ENCODE measurements around the gene APOE. TPM values are rescaled to one million over a fixed set of nuclear protein-coding genes. Genes with fewer than 3 reads are reported as not detected.
A peak's percentile ranks its signal among the peaks of the same experiment; 100 is the strongest.

APOE gene
- total RNA-seq, 4 donors from 2014 or later, result 248 to 920 (median 429) TPM

DNA sequence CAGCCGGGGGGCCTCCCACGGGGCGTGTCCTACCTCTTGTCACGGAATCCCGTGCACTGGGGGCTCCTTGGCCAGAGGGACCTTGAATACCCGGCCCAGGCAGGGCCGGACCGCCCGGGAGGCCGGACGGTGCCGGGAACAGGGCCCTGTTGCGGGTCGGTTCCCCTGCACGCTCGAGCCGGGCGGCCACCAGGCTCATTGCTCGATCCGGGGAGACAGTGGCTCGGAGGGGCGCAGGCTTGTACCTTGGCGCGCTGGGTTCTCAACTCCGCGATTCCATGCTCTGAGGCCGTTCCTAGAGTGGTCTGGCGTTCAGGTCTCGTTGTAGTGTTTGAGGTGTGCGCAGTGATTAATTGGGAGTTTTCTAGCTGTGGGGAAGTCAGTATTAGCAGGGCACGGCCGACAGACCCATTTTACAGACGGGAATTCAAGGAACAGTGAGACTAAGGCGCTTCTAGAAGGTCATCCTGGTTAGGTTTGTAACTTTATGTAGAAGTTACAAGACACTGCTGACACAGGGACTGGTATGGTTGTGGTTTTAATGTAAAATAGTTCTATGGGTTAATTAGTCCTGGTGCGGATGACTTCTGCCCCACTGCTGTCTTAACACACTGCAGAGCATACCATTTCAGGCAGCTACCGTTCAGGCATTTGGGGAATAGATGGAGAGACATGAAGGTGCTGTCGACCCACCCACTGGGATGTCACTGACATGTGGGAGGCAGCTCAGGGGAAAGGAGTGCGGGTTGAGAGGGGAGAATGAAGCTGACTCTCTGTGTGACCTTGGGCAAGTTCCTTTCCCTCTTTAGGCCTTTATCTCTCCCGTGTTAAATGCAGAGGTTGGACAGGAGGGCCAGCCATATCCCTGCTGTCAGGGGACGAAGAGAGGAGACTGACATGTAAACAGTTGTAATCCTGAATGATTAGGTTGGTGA lies 50.2 kb downstream of the APOE start:
- TF ChIP-seq, protein P1, sequence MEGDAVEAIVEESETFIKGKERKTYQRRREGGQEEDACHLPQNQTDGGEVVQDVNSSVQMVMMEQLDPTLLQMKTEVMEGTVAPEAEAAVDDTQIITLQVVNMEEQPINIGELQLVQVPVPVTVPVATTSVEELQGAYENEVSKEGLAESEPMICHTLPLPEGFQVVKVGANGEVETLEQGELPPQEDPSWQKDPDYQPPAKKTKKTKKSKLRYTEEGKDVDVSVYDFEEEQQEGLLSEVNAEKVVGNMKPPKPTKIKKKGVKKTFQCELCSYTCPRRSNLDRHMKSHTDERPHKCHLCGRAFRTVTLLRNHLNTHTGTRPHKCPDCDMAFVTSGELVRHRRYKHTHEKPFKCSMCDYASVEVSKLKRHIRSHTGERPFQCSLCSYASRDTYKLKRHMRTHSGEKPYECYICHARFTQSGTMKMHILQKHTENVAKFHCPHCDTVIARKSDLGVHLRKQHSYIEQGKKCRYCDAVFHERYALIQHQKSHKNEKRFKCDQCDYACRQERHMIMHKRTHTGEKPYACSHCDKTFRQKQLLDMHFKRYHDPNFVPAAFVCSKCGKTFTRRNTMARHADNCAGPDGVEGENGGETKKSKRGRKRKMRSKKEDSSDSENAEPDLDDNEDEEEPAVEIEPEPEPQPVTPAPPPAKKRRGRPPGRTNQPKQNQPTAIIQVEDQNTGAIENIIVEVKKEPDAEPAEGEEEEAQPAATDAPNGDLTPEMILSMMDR (IDR thresholded peaks at IDR 0.05), result no peak
- DNase-seq (ENCODE audit: low spot score) (no peak), ATAC-seq (ENCODE audit: low FRiP score) (peak; percentile 3)

DNA sequence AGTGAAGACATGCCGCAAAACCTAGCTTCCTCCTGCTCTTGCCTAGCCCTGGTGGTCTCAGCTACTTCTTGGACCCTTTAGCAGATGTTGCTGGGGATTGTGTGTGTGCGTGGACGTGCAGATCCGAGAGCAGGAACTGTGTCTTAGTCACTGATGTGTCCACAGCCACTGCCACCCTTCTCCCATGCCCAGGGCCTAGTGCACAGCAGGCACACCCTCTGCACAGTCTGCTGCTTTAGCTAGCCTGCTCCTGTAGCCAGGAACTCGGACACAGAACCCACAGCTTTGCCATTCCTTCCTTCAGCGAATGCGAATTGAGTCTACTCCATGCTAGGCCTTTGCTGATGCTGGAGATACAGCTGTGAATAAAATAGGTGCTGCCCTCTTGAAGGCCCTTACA lies 51.9 kb downstream of the APOE start:
- no peak for ATAC-seq (ENCODE audit: low FRiP score)
- TF ChIP-seq, protein P1 (IDR thresholded peaks at IDR 0.05), result no peak
- no peak for DNase-seq (ENCODE audit: low spot score)

DNA sequence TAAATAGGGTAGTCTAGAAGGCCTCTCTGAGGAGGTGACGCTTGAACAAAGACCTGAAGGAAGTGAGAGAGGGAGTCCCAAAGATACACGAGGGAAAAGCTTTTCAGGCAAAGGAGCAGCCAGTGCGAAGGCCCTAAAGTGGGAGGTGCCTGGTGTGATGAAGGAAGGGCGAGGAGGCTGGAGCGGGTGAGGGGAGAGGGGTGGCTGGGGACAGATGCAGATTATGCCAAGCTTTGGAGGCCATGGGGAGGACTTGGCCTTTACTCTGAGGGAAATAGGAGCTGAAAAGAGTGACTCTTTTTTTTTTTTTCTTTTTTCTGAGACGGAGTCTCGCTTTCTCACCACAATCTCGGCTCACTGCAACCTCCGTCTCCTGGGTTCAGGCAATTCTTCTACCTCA lies 52.5 kb downstream of the APOE start:
- no peak for ATAC-seq (ENCODE audit: low FRiP score)
- DNase-seq (ENCODE audit: low spot score), result no peak
- TF ChIP-seq, protein P1 (IDR thresholded peaks at IDR 0.05), result no peak

Other genes starting within 250 kb of the APOE start
- gene CEACAM19, start 234.3 kb upstream of the APOE start, total RNA-seq, result 1 to 10 TPM; 2.1 to 6.8 (median 3.8) TPM
- gene CEACAM16, start 206.6 kb upstream of the APOE start, total RNA-seq, result not detected
- 100 to 1,000 TPM in 1 of 4 donors, 10 to 100 TPM in 3; 12.2 to 113 (median 46.2) TPM for gene BCL3, start 157.1 kb upstream of the APOE start, total RNA-seq
- under 1 TPM in 1 of 4 donors, not detected in 3; 0.46 TPM for gene CBLC, start 127.9 kb upstream of the APOE start, total RNA-seq
- 10 to 100 TPM; 37.0 to 55.0 (median 43.0) TPM for gene BCAM, start 96.7 kb upstream of the APOE start, total RNA-seq
- 100 to 1,000 TPM in 2 of 4 donors, 10 to 100 TPM in 2; 58.6 to 129 (median 90.2) TPM for gene NECTIN2, start 59.5 kb upstream of the APOE start, total RNA-seq
- gene TOMM40, start 14.5 kb upstream of the APOE start, total RNA-seq, result 100 to 1,000 TPM in 1 of 4 donors, 10 to 100 TPM in 3; 37.2 to 121 (median 44.2) TPM
- gene APOC1, start 8.8 kb downstream of the APOE start, total RNA-seq, result 100 to 1,000 TPM in 1 of 4 donors, 10 to 100 TPM in 3; 12.3 to 121 (median 21.8) TPM
- gene APOC4, start 36.4 kb downstream of the APOE start, total RNA-seq, result not detected
- 1 to 10 TPM in 2 of 4 donors, not detected in 2; 1.9 to 9.0 TPM for gene APOC2, start 40.3 kb downstream of the APOE start, total RNA-seq
- gene CLPTM1, start 49.6 kb downstream of the APOE start, total RNA-seq, result 10 to 100 TPM; 58.8 to 77.5 (median 70.2) TPM
- gene RELB, start 95.7 kb downstream of the APOE start, total RNA-seq, result 10 to 100 TPM in 2 of 4 donors, 1 to 10 TPM in 2; 5.8 to 26.5 (median 13.5) TPM
- 10 to 100 TPM; 49.3 to 78.2 (median 73.4) TPM for gene CLASRP, start 133.2 kb downstream of the APOE start, total RNA-seq
- 1 to 10 TPM in 2 of 4 donors, under 1 TPM in 2; 0.31 to 1.7 (median 1.1) TPM for gene ZNF296, start 170.7 kb downstream of the APOE start, total RNA-seq
- gene GEMIN7, start 173.5 kb downstream of the APOE start, total RNA-seq, result 10 to 100 TPM; 22.2 to 34.1 (median 27.9) TPM
- gene PPP1R37, start 187.4 kb downstream of the APOE start, total RNA-seq, result 10 to 100 TPM; 13.6 to 23.7 (median 19.4) TPM

Data from omental fat pad (tissue), 4 donors.